ENCODE results near the gene DLGAP5.

DNA sequence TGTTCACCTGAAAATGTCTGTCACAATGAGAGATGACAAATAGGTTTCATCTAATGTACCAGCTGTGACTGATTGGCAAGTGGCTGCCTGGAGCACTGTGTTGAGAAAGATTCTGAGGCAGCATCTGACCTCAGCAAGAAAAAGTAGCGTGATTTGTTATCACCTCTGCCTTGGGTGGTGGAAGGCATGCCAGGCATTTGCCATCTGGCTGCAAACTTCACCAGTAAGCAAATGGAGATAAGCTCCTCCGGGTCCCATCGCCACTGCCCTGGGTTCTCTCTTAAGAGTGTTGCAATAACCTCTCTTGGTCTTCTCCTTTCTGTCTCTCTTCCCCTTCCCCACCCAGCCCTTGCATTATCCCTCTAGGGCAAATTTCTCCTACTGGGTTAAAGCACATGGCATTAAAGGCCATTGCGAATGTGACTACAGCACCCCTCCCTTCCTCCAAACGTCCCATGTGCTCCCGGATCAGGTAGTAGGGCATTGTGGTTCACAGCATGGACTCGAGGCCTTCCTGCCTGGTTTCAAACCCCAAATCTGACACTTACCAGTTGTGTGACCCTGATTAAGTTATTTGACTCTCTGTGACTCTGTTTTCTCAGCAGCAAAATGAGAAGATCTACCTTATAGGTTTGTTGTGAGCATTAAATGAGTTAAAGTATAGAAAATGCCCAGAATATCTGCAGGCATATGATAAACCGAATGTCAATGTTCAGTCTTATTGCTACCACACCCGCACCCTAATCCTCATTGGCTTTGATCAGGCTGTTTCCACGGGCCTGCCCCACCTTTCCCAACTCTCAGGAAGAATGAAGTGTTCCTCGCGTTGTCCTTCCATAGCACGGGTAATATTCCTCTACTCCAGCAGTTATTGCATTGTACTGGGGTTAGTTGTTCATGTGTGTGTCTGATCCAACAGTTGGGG, 70.6 kb downstream of the DLGAP5 start:
- TF ChIP-seq, protein P1, sequence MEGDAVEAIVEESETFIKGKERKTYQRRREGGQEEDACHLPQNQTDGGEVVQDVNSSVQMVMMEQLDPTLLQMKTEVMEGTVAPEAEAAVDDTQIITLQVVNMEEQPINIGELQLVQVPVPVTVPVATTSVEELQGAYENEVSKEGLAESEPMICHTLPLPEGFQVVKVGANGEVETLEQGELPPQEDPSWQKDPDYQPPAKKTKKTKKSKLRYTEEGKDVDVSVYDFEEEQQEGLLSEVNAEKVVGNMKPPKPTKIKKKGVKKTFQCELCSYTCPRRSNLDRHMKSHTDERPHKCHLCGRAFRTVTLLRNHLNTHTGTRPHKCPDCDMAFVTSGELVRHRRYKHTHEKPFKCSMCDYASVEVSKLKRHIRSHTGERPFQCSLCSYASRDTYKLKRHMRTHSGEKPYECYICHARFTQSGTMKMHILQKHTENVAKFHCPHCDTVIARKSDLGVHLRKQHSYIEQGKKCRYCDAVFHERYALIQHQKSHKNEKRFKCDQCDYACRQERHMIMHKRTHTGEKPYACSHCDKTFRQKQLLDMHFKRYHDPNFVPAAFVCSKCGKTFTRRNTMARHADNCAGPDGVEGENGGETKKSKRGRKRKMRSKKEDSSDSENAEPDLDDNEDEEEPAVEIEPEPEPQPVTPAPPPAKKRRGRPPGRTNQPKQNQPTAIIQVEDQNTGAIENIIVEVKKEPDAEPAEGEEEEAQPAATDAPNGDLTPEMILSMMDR (IDR thresholded peaks at IDR 0.05) = no peak
- no peak for TF ChIP-seq POLR2A (IDR thresholded peaks at IDR 0.05)
